ENCODE measurements around the gene PAX8. TPM values are rescaled to one million over a fixed set of nuclear protein-coding genes. Genes with fewer than 3 reads are reported as not detected.

The PAX8 gene
- total and polyA plus RNA-seq, 10 donors, result 0.06 to 2.8 (median 1.0) TPM

DNA sequence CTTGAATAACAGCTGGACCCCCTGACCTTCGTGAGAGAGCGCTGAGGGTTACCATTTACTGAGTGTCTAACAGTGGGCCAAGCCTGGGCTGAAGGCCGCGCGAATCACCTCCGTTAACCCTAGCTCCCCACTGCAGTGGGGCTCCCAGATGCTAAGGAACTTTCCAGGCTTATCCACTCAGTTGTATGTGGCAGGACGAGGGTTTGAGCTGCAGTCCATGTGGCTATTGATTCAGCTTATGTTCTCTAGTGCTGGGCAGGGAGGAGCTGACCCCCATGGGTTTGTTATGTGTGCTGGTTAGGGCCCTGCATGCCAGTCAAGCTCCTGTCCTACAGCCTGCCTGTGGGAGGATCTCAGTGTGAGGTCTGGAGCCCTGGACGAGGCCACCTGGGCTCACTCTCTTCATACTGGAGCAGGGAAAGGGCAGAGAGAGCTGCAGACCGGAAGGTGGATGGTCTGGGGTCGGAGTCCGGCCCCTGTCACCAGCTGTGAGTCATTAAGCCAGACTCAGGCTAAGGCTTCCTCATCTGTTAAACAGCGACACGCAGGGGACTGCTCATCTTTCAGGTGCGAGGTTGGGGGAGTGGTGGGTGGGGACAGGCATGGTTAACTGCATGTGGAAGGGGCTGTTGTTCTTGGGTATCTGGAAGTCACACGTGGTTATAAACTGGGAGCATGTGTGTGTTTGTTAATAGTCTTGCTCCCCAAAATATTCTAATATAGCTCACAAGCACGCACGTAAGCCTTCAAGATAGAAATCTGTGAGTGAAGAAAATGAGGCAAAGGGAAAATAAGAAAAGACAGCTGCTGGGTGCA is 98.4 kb downstream of the PAX8 start:
- Histone ChIP-seq H3K9me3 (no peaks in the 10 kb centered on the region), H3K36me3 (peaks cover 0 to 63% (median 22%) of the 10 kb centered on the region in 6 donors), H3K27me3 (replicated peaks in 1 of 7) (no peaks in the 10 kb centered on the region), H3K27ac (peak overlapping the region in 6 of 8 donors; percentile 23 to 87 (median 72)), H3K4me3 (peak overlapping the region in 1 of 8 donors; percentile 35), H3K4me1 (peaks cover 54 to 100% (median 96%) of the 10 kb centered on the region in 6 donors)
- 68 to 74% (median 73%) methylated on average over 17 of the region's 17 CpGs for WGBS, 5 donors
- TF ChIP-seq POLR2AphosphoS5 (IDR thresholded peaks at IDR 0.05) (no peak), POLR2A (IDR thresholded peaks at IDR 0.05) (no peak)
- TF ChIP-seq, protein P1, sequence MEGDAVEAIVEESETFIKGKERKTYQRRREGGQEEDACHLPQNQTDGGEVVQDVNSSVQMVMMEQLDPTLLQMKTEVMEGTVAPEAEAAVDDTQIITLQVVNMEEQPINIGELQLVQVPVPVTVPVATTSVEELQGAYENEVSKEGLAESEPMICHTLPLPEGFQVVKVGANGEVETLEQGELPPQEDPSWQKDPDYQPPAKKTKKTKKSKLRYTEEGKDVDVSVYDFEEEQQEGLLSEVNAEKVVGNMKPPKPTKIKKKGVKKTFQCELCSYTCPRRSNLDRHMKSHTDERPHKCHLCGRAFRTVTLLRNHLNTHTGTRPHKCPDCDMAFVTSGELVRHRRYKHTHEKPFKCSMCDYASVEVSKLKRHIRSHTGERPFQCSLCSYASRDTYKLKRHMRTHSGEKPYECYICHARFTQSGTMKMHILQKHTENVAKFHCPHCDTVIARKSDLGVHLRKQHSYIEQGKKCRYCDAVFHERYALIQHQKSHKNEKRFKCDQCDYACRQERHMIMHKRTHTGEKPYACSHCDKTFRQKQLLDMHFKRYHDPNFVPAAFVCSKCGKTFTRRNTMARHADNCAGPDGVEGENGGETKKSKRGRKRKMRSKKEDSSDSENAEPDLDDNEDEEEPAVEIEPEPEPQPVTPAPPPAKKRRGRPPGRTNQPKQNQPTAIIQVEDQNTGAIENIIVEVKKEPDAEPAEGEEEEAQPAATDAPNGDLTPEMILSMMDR (IDR thresholded peaks at IDR 0.05 in 8 of 11, conservative IDR thresholded peaks at IDR 0.05 in 3 of 11), result no peak
- DNase-seq, result peak; percentile 73
- intact Hi-C loops (cut with DNase I; ENCODE audit: low total_unique reads), result no loop called here

DNA sequence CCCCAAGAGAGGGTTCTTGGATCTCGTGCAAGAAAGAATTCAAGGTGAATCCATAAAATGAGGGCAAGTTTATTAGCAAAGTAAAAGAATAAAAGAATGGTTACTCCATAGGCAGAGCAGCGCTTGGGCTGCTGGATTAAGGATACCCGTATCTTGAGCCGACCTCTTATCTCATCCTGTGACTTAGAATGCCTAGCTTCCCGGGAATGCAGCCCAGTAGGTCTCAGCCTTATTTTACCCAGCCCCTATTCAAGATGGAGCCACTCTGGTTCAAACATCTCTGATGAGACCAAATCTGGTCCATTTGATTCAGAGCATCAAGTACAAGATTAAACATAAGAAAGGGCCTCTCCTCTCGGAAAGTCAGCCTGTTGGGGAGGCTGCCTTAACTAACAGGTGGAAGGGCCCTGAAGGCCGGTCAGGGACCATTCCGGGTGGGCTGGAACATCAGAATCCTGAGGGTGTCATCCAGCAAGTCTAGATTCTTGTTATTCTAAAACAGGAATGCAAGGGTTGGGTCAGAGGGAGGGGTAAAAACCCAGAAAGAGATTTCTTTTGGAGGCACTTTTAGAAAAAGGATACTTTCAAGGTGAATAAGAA is 99.2 kb downstream of the PAX8 start:
- H3K4me1 ChIP-seq, result peaks cover 53 to 100% (median 92%) of the 10 kb centered on the region in 6 donors
- DNase-seq, result peak; percentile 34
- peaks cover 0 to 55% (median 17%) of the 10 kb centered on the region in 6 donors for H3K36me3 ChIP-seq

DNA sequence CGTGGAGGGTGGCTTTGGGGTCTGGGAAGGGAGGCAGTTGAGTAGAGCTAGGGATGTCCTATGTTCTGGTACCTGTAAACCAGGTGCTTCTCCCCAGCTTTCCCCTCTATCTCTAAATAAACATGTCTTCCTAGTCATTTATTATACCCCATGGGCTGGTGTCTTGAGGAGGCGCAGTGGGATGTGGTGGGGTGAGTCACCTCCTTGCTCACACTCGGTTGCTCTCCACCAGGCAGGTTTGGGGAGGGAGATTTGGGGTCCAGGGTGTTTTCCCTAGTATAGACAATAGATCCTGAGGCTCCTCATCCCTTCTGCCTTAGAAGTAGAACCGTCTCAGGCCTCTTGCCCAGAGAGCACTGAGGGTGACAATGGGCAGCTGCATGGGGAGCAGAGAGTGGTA is 99.8 kb downstream of the PAX8 start:
- DNase-seq, result peak; percentile 47
- TF ChIP-seq, protein P1 (IDR thresholded peaks at IDR 0.05 in 8 of 11, conservative IDR thresholded peaks at IDR 0.05 in 3 of 11), result no peak
- no peak for TF ChIP-seq POLR2A (IDR thresholded peaks at IDR 0.05)
- no peak for TF ChIP-seq POLR2AphosphoS5 (IDR thresholded peaks at IDR 0.05)
- peaks cover 0 to 49% (median 15%) of the 10 kb centered on the region in 6 donors for H3K36me3 ChIP-seq
- H3K27ac ChIP-seq, result peak overlapping the region in 3 of 8 donors; percentile 75 to 87 (median 86)
- no peak overlapping the region for H3K4me3 ChIP-seq
- no peaks in the 10 kb centered on the region for H3K9me3 ChIP-seq
- intact Hi-C loops (cut with DNase I; ENCODE audit: low total_unique reads), result no loop called here
- WGBS, 5 donors, result 71 to 80% (median 75%) methylated on average over 4 of the region's 4 CpGs
- peaks cover 51 to 100% (median 87%) of the 10 kb centered on the region in 6 donors for H3K4me1 ChIP-seq
- no peaks in the 10 kb centered on the region for H3K27me3 ChIP-seq (replicated peaks in 1 of 7)

More for the DNA sequence above, 99.2 kb downstream of the PAX8 start:
- Histone ChIP-seq H3K9me3 (no peaks in the 10 kb centered on the region), H3K27ac (peak overlapping the region in 3 of 8 donors; percentile 75 to 87 (median 86)), H3K4me3 (no peak overlapping the region), H3K27me3 (replicated peaks in 1 of 7) (no peaks in the 10 kb centered on the region)
- intact Hi-C loops (cut with DNase I; ENCODE audit: low total_unique reads), result no loop called here
- 93 to 98% (median 93%) methylated on average over 8 of the region's 8 CpGs for WGBS, 5 donors
- no peak for TF ChIP-seq POLR2AphosphoS5 (IDR thresholded peaks at IDR 0.05)
- TF ChIP-seq, protein P1 (IDR thresholded peaks at IDR 0.05 in 8 of 11, conservative IDR thresholded peaks at IDR 0.05 in 3 of 11), result no peak
- TF ChIP-seq POLR2A (IDR thresholded peaks at IDR 0.05), result no peak
